Activated CD4-positive, alpha-beta T cell treated with anti-CD3 and anti-CD28 coated beads, Interleukin-2, amount 10 ng/mL, durations not matched to agents 7 days and 5 days (primary cell): ENCODE results near the gene CPLX3. TPM values are rescaled to one million over a fixed set of nuclear protein-coding genes. Genes with fewer than 3 reads are reported as not detected.

Source experiments
- CTCF ChIA-PET: fragments of 350-600 bp; sonication (Branson Sonifier 250); formaldehyde crosslinking; loops from one replicate; lab custom pipeline; 2021; ENCODE audit warnings: antibody characterized with exemption; lab: Charles Lee
- POLR2A ChIA-PET: fragments of 350-600 bp; sonication (Branson Sonifier 250); formaldehyde crosslinking; loops from one replicate; lab custom pipeline; 2021; ENCODE audit warnings: antibody characterized with exemption; lab: Charles Lee
- DNase-seq: peaks from one replicate; pipeline ENCODE4 v3.0.0-alpha.2; 2020
- H3K27ac Mint-ChIP-seq: one replicate; pipeline ENCODE4 v1.8.0; 2021; ENCODE audit warnings: mild to moderate bottlenecking, moderate library complexity, mixed read lengths
- H3K27me3 Mint-ChIP-seq: one replicate; pipeline ENCODE4 v1.8.0; 2021; ENCODE audit warnings: mixed read lengths
- H3K36me3 Mint-ChIP-seq: one replicate; pipeline ENCODE4 v1.8.0; 2021; ENCODE audit warnings: low read depth, mixed read lengths
- H3K4me1 Mint-ChIP-seq: one replicate; pipeline ENCODE4 v1.8.0; 2021; ENCODE audit warnings: mixed read lengths
- H3K4me3 Mint-ChIP-seq: one replicate; pipeline ENCODE4 v1.8.0; 2021; ENCODE audit warnings: mild to moderate bottlenecking, moderate library complexity, mixed read lengths
- H3K9me3 Mint-ChIP-seq: one replicate; pipeline ENCODE4 v1.8.0; 2021; ENCODE audit warnings: mixed read lengths
- total RNA-seq, 2 experiments: library from RNA; stranded (reverse); gene quantifications; one replicate each; pipeline ENCODE4 v1.2.3, GENCODE V29; 2021

CPLX3 gene
- total RNA-seq, 2 experiments from 2014 or later, result 0.12 to 0.19 TPM

GRCh38 chr15:74837482-74838136, 11.2 kb downstream of the CPLX3 start:
- no peaks in the 10 kb centered on the region for H3K27me3 Mint-ChIP-seq
- H3K9me3 Mint-ChIP-seq, result no peaks in the 10 kb centered on the region
- H3K4me3 Mint-ChIP-seq, result no peak overlapping the region
- ChIA-PET POLR2A (no interaction called here), CTCF (interaction anchor here (0.8 to 1.6 kb wide), 4 partner anchors 10 to 50 kb away, joined by 3 to 5 read pairs (median 3); no protein-coding TSS in a partner anchor)
- no peak for DNase-seq
- H3K36me3 Mint-ChIP-seq, result peaks cover 6% of the 10 kb centered on the region
- H3K27ac Mint-ChIP-seq, result no peak overlapping the region
- H3K4me1 Mint-ChIP-seq, result peaks cover 21% of the 10 kb centered on the region

GRCh38 chr15:74838137-74838516, 11.7 kb downstream of the CPLX3 start:
- no peak overlapping the region for H3K4me3 Mint-ChIP-seq
- no peak overlapping the region for H3K27ac Mint-ChIP-seq
- peaks cover 23% of the 10 kb centered on the region for H3K4me1 Mint-ChIP-seq
- no peaks in the 10 kb centered on the region for H3K27me3 Mint-ChIP-seq
- DNase-seq, result no peak
- no peaks in the 10 kb centered on the region for H3K9me3 Mint-ChIP-seq
- ChIA-PET CTCF (interaction anchor here (0.8 to 1.6 kb wide), 5 partner anchors 11 to 68 kb away, joined by 3 to 5 read pairs (median 3); no protein-coding TSS in a partner anchor), POLR2A (no interaction called here)
- peaks cover 7% of the 10 kb centered on the region for H3K36me3 Mint-ChIP-seq

- Mint-ChIP-seq H3K27ac (peak overlapping the region; percentile 25), H3K27me3 (no peaks in the 10 kb centered on the region), H3K4me3 (no peak overlapping the region), H3K4me1 (peaks cover 29% of the 10 kb centered on the region), H3K9me3 (no peaks in the 10 kb centered on the region), H3K36me3 (peaks cover 7% of the 10 kb centered on the region)
- POLR2A ChIA-PET, result no interaction called here
- CTCF ChIA-PET, result interaction anchor here (0.9 to 1.6 kb wide), 2 partner anchors 21 to 69 kb away, joined by 5 read pairs; no protein-coding TSS in a partner anchor
- no peak for DNase-seq
Measured at GRCh38 chr15:74838746-74839525, 12.5 kb downstream of the CPLX3 start.

GRCh38 chr15:74839526-74840395, 13.3 kb downstream of the CPLX3 start:
- DNase-seq, result no peak
- no peaks in the 10 kb centered on the region for H3K27me3 Mint-ChIP-seq
- peaks cover 12% of the 10 kb centered on the region for H3K36me3 Mint-ChIP-seq
- no peaks in the 10 kb centered on the region for H3K9me3 Mint-ChIP-seq
- ChIA-PET POLR2A (no interaction called here), CTCF (interaction anchor here (0.6 to 1.9 kb wide), 5 partner anchors 17 to 205 kb away, joined by 3 to 5 read pairs (median 4); no protein-coding TSS in a partner anchor)
- H3K4me1 Mint-ChIP-seq, result peaks cover 36% of the 10 kb centered on the region
- H3K27ac Mint-ChIP-seq, result no peak overlapping the region
- no peak overlapping the region for H3K4me3 Mint-ChIP-seq

- Mint-ChIP-seq H3K4me1 (peaks cover 50% of the 10 kb centered on the region), H3K36me3 (peaks cover 22% of the 10 kb centered on the region), H3K27ac (no peak overlapping the region), H3K4me3 (peak overlapping the region; percentile 92), H3K27me3 (no peaks in the 10 kb centered on the region), H3K9me3 (no peaks in the 10 kb centered on the region)
- DNase-seq, result no peak
- ChIA-PET CTCF (interaction anchor here (1.1 to 1.9 kb wide), 7 partner anchors 8 to 206 kb away, joined by 3 to 7 read pairs (median 4); no protein-coding TSS in a partner anchor), POLR2A (interaction anchor here (0.6 kb wide), 1 partner anchor 67 kb away, joined by 6 read pairs; no protein-coding TSS in a partner anchor)
Measured at GRCh38 chr15:74840851-74841775, 14.7 kb downstream of the CPLX3 start.

- Mint-ChIP-seq H3K36me3 (peaks cover 27% of the 10 kb centered on the region), H3K27ac (peak overlapping the region; percentile 88), H3K4me3 (peak overlapping the region; percentile 92), H3K27me3 (no peaks in the 10 kb centered on the region), H3K9me3 (no peaks in the 10 kb centered on the region), H3K4me1 (peaks cover 54% of the 10 kb centered on the region)
- no peak for DNase-seq
- ChIA-PET CTCF (interaction anchor here (0.9 to 3.3 kb wide), 13 partner anchors 9 to 71 kb away, joined by 3 to 23 read pairs (median 4); no protein-coding TSS in a partner anchor), POLR2A (no interaction called here)
Measured at GRCh38 chr15:74841891-74842373, 15.5 kb downstream of the CPLX3 start.

GRCh38 chr15:74842581-74843444, 16.4 kb downstream of the CPLX3 start, which contains the start of gene ULK3:
TSS of gene ULK3 (minus strand) at chr15:74843156. CDS start at chr15:74843105, 51 bp downstream.
- Mint-ChIP-seq H3K27me3 (no peaks in the 10 kb centered on the region), H3K27ac (peak within 1 kb of the TSS; percentile 95), H3K9me3 (no peaks in the 10 kb centered on the region), H3K4me1 (peaks cover 58% of the 10 kb centered on the region), H3K4me3 (peak within 1 kb of the TSS; percentile 92), H3K36me3 (peaks cover 34% of the 10 kb centered on the region)
- peak; percentile 93 for DNase-seq
- ChIA-PET CTCF (interaction anchor here (0.6 to 3.3 kb wide), 23 partner anchors 10 to 265 kb away, joined by 3 to 23 read pairs (median 3); partner anchors contain the start of genes EDC3 and FAM219B), POLR2A (no interaction called here)

- POLR2A ChIA-PET, result no interaction called here
- H3K27ac Mint-ChIP-seq, result peak overlapping the region; percentile 95
- peak overlapping the region; percentile 79 for H3K4me3 Mint-ChIP-seq
- CTCF ChIA-PET, result interaction anchor here (0.6 to 3.3 kb wide), 14 partner anchors 15 to 208 kb away, joined by 3 to 23 read pairs (median 5); partner anchors contain the start of genes EDC3 and FAM219B
- DNase-seq, result no peak
- H3K36me3 Mint-ChIP-seq, result peaks cover 39% of the 10 kb centered on the region
- H3K9me3 Mint-ChIP-seq, result no peaks in the 10 kb centered on the region
- H3K4me1 Mint-ChIP-seq, result peaks cover 58% of the 10 kb centered on the region
- H3K27me3 Mint-ChIP-seq, result no peaks in the 10 kb centered on the region
Measured at GRCh38 chr15:74843445-74843828, 17.0 kb downstream of the CPLX3 start.

- peaks cover 58% of the 10 kb centered on the region for H3K4me1 Mint-ChIP-seq
- CTCF ChIA-PET, result interaction anchor here (0.6 to 3.3 kb wide), 18 partner anchors 11 to 148 kb away, joined by 3 to 23 read pairs (median 4); partner anchors contain the start of genes EDC3 and FAM219B
- H3K36me3 Mint-ChIP-seq, result peaks cover 44% of the 10 kb centered on the region
- POLR2A ChIA-PET, result no interaction called here
- H3K27ac Mint-ChIP-seq, result peak overlapping the region; percentile 95
- H3K4me3 Mint-ChIP-seq, result peak overlapping the region; percentile 79
- no peaks in the 10 kb centered on the region for H3K9me3 Mint-ChIP-seq
- H3K27me3 Mint-ChIP-seq, result no peaks in the 10 kb centered on the region
- DNase-seq, result no peak
Measured at GRCh38 chr15:74843891-74844299, 17.5 kb downstream of the CPLX3 start.
